Measurements from ENCODE around the gene ZNF521. TPM values are rescaled to one million over a fixed set of nuclear protein-coding genes. Genes with fewer than 3 reads are reported as not detected.

ZNF521 gene
- total RNA-seq, 4 donors from 2014 or later, result 4.7 to 15.4 (median 7.7) TPM

DNA sequence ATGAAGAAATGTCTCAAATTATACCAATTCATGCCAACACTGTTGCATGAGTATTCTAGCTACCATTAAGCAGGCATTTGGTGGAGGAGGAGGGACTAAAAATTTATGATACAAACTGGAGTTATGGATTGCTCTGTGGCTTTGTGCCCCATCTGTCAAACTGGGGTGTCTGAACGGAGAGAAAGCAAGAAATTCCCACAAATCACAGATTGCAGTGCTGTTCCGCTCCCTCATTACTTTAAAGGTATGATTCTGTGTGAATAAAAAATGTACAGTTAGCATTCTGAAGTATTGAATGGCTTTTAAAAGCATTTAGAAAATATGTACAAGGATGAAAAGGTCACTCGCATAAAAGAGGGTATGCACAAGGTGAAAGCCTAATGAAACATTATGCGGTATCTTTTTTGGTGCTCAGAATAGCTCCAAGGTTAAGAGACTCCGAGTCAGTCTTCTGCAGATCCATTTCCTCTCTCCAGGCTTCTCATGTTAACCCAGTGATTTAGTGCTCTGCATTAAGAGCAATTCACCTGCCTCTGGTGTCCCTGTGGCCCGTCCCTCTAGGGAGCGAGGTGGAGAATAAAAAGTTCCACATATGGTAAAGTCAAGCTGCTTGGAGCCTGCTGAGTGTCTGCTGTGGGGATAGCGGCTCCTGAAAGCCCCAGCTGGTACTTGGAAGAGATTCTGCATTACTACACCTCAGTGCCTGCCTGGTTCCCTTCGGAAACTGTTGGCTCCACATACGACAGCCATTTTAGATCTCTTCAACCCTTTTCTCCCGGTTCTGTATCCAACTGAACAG is 184.2 kb downstream of the ZNF521 start:
- DNase-seq (ENCODE audit: low spot score in 2 of 2), result no peak
- no peak overlapping the region for H3K4me3 ChIP-seq (ENCODE audit: low read depth, poor library complexity, severe bottlenecking)
- intact Hi-C loops (cut with DNase I; ENCODE audit: low total_unique reads), result no loop called here
- no peak for TF ChIP-seq POLR2A (IDR thresholded peaks at IDR 0.05)
- TF ChIP-seq, protein P1, sequence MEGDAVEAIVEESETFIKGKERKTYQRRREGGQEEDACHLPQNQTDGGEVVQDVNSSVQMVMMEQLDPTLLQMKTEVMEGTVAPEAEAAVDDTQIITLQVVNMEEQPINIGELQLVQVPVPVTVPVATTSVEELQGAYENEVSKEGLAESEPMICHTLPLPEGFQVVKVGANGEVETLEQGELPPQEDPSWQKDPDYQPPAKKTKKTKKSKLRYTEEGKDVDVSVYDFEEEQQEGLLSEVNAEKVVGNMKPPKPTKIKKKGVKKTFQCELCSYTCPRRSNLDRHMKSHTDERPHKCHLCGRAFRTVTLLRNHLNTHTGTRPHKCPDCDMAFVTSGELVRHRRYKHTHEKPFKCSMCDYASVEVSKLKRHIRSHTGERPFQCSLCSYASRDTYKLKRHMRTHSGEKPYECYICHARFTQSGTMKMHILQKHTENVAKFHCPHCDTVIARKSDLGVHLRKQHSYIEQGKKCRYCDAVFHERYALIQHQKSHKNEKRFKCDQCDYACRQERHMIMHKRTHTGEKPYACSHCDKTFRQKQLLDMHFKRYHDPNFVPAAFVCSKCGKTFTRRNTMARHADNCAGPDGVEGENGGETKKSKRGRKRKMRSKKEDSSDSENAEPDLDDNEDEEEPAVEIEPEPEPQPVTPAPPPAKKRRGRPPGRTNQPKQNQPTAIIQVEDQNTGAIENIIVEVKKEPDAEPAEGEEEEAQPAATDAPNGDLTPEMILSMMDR (IDR thresholded peaks at IDR 0.05), result no peak
- WGBS, 2 donors, result 86 to 88% methylated on average over 11 of the region's 11 CpGs

DNA sequence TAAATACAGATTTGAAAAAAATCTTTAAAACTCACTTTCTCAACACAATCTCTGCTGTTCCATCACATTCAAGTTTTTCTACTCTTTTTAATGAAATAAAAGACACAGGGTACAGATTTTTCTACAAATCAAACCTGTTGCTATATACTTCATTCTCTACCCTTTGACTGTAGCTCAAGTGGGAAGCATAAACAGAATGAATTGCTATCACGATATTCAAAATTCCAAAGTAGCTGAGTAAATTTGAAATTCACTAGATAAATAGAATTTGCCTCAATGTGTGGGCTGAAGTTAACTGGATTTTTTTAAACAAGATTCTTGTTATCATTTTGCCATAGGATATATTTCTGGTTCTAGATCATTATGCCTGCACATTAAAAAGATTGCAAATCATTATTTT is 185.9 kb downstream of the ZNF521 start:
- 80 to 86% methylated on average over 1 of the region's 1 CpG for WGBS, 2 donors
- no peak for TF ChIP-seq POLR2A (IDR thresholded peaks at IDR 0.05)
- TF ChIP-seq, protein P1 (IDR thresholded peaks at IDR 0.05), result no peak
- intact Hi-C loops (cut with DNase I; ENCODE audit: low total_unique reads), result no loop called here
- DNase-seq (ENCODE audit: low spot score in 2 of 2), result no peak
- no peak overlapping the region for H3K4me3 ChIP-seq (ENCODE audit: low read depth, poor library complexity, severe bottlenecking)

DNA sequence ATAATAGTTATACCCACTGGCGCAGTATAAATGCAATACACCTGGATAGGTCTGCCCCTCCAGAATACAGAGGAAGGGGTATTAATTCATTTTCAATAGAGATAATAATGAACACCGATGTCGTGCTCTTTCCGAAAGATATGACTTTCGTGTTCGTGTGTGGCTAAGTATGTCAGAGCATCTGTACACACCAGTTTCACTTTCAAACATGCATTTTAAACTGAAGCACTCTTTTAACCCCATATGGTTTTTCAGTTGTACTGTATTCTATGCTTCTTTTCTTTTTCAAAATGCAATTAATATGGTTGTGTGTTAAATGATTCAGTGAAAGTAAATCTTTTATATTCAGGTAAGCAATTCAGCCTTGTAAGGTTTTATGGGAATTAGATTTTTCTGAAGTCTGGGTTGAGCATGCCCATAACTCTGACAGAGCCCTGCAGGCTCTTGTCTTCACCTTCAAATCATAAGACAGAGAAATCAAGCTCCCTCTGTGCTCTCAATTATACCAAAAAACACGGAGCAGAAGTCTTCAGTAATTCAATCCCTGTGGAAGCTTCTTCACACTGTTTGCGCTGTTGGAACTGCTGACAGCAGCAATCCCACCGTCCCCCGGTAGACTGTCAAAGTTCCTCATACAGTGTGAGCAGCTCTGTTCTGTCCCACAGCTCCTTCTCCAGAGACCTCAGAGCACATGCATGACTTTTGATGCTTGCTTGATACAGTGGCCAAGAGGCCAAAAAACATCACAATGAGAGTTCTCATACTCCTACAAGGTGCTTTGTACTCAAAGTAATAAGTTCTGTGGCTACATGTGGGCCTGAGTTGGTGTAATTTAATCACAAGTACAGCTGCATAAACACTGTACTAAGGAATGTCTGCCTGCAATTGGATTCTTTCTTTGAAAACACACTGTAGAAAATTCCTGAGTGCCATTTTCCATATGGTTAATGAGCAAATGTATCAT is 186.8 kb downstream of the ZNF521 start:
- TF ChIP-seq, protein P1 (IDR thresholded peaks at IDR 0.05), result no peak
- TF ChIP-seq POLR2A (IDR thresholded peaks at IDR 0.05), result no peak
- DNase-seq (ENCODE audit: low spot score in 2 of 2), result peak in 1 of 2 donors; percentile 84
- 20 to 33% methylated on average over 10 of the region's 10 CpGs for WGBS, 2 donors
- intact Hi-C loops (cut with DNase I; ENCODE audit: low total_unique reads), result no loop called here
- no peak overlapping the region for H3K4me3 ChIP-seq (ENCODE audit: low read depth, poor library complexity, severe bottlenecking)

DNA sequence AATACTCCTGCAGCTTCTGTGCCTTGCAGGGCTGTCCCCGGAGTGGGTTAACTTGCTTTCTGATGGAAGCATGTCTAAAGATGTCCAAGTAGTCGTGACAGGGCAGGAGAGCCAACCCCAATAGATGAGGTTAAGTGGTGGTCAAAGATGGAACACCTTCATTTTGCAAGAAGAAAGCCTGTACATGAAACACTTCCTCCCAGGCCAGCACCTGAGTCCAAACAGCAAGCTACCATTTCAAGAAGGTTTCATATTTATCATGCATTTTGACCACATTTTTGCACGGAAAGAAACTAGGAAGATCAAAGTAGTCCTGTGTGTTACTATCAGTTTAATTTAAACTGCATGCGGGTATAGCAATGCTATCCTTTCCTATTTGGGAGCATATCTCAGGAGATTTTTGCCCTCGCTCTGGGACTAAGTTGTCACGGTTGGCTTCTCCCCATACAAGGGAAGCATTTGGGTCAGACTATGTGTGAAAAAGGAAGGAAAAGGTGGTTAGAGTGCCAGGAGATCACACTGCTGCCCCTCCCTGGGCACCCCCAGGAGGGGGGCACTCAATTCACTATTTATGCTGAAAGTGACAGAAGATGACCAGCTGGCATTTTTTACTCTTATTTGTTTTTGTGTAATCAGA is 187.6 kb downstream of the ZNF521 start:
- H3K4me3 ChIP-seq (ENCODE audit: low read depth, poor library complexity, severe bottlenecking), result no peak overlapping the region
- TF ChIP-seq POLR2A (IDR thresholded peaks at IDR 0.05), result no peak
- TF ChIP-seq, protein P1 (IDR thresholded peaks at IDR 0.05), result no peak
- intact Hi-C loops (cut with DNase I; ENCODE audit: low total_unique reads), result no loop called here
- 44 to 55% methylated on average over 6 of the region's 6 CpGs for WGBS, 2 donors
- no peak for DNase-seq (ENCODE audit: low spot score in 2 of 2)

DNA sequence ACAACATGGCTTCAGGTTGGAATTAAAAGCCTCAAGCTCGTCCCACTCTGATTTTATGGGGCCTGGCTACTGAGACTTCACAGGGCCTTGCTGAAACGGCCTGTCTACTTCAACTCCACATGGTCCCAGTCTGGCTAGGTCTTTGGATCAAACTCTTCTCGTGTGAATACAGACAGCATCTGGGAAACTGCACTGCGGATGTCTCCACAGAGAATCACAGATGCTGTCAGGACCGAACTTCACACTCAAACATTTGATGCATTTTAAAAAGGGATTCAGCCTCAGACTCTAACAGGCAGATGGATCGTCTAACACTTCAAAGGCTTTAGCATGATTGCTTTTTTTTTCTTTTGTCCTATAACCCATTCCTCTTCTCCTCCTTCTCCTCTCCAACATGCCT is 198.5 kb downstream of the ZNF521 start:
- TF ChIP-seq, protein P1 (IDR thresholded peaks at IDR 0.05), result no peak
- no peak for TF ChIP-seq POLR2A (IDR thresholded peaks at IDR 0.05)
- no peak for DNase-seq (ENCODE audit: low spot score in 2 of 2)
- no peak overlapping the region for H3K4me3 ChIP-seq (ENCODE audit: low read depth, poor library complexity, severe bottlenecking)
- 76 to 78% methylated on average over 6 of the region's 6 CpGs for WGBS, 2 donors
- intact Hi-C loops (cut with DNase I; ENCODE audit: low total_unique reads), result no loop called here
